Left ventricle myocardium inferior (tissue), 1 donor: ENCODE data around the gene UNC80. TPM values are rescaled to one million over a fixed set of nuclear protein-coding genes. Genes with fewer than 3 reads are reported as not detected.

Experiments used
- DNase-seq: peaks from one replicate; pipeline ENCODE4 v3.0.0-alpha.2; 2020
- H3K27ac ChIP-seq: fragments of 200-600 bp; replicated peaks from 2 replicates; pipeline ENCODE4 v1.8.0; 2021
- H3K27me3 ChIP-seq: fragments of 200-600 bp; 2 replicates; pipeline ENCODE4 v1.8.0; 2021; ENCODE audit warnings: low read depth
- H3K36me3 ChIP-seq: fragments of 200-600 bp; 2 replicates; pipeline ENCODE4 v1.8.0; 2021
- H3K4me1 ChIP-seq: fragments of 200-600 bp; 2 replicates; pipeline ENCODE4 v1.8.0; 2021
- H3K4me3 ChIP-seq: fragments of 200-600 bp; 2 replicates; pipeline ENCODE4 v1.8.0; 2021; ENCODE audit warnings: mild to moderate bottlenecking, moderate library complexity
- H3K9me3 ChIP-seq: fragments of 200-600 bp; replicated peaks from 2 replicates; pipeline ENCODE4 v1.8.0; 2021
- CTCF ChIP-seq: fragments of 200-600 bp; IDR thresholded peaks from 2 replicates; pipeline ENCODE4 v1.8.0; 2021; ENCODE audit warnings: antibody characterized with exemption, mild to moderate bottlenecking, borderline replicate concordance
- intact Hi-C: fragments of 100-400 bp; cut with micrococcal nuclease; formaldehyde crosslinking; loops from one replicate; pipeline ENCODE4 v1.11.0; 2022
- total RNA-seq: library from RNA; stranded (reverse); fragmentation: NEBNext Ultra II Directional; extraction: Animal tissue kit (Norgen Biotek cat#: 25700); gene quantifications from one replicate; pipeline ENCODE4 v1.2.1, GENCODE V29; 2021
- donor health status: DM: no; HTN: yes; CAD: no; lungs with severe emphysema.

Gene UNC80
- total RNA-seq, 1 donor from 2014 or later: 0.03 TPM

DNA sequence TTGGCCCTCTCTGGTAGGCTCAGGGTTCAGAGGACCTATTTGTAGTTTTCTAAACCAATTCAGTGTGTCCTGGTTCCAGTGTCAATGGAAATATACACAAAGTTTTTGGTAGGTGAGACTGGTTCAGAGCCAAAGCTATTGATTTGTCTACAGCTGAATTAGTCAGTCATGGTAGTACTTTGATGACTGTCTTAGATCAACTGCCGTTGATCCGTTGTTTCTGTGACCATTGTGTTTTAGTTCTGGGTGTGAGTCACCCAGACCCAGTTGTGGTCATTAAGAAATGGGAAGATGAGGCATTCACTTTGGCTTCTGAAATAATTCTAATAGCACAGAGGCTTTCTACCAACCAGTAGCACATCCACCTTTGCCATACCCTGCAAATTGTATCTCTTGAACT, 214.8 kb downstream of the UNC80 start:
- Histone ChIP-seq H3K4me1 (no peaks in the 10 kb centered on the region), H3K27ac (no peak overlapping the region), H3K9me3 (no peaks in the 10 kb centered on the region), H3K27me3 (peaks cover 5% of the 10 kb centered on the region), H3K4me3 (no peak overlapping the region), H3K36me3 (no peaks in the 10 kb centered on the region)
- TF ChIP-seq CTCF: no peak
- DNase-seq: no peak
- intact Hi-C loops: no loop called here

DNA sequence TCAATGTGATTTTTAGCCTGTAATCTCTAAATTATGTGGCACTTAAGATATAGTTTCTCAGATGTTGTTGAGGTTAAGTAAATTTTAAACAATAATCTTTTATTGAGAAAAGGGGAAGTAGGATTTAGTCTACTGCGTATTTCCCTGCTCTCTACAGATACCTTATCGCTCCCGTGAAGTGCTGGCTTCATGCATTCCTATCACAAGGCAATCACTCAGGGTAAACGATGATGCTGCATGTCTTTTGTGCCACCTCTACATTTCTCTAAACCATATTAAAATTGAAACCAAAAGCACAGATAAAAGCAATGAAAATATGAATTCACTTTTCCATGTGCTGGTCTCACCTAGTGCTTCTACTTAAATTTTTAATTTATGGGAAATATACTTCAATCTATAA, 216.4 kb downstream of the UNC80 start:
- intact Hi-C loops: no loop called here
- H3K9me3 ChIP-seq: no peaks in the 10 kb centered on the region
- peaks cover 5% of the 10 kb centered on the region for H3K27me3 ChIP-seq

DNA sequence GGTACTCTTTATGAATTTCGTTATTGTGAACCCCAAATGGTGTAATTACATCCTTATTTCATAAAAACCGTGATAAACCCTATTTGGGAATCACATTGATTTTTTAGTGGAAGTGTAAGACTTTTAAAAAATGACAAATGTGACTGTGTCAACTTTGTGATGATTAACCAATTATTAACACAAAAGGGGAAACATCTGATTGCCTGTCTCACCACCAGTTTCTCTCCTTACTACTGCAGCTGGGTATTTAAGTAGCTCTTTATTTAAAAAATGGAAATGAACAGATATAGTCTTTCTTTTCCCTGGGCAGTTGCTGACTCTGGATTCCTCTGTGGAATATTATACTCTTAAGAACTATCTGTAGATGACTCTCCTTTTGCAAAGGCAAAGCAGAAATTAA, 219.2 kb downstream of the UNC80 start:
- intact Hi-C loops: no loop called here
- H3K36me3 ChIP-seq: no peaks in the 10 kb centered on the region
- no peak overlapping the region for H3K27ac ChIP-seq
- DNase-seq: no peak
- no peak for TF ChIP-seq CTCF
- H3K4me1 ChIP-seq: no peaks in the 10 kb centered on the region
- H3K27me3 ChIP-seq: peaks cover 5% of the 10 kb centered on the region
- no peak overlapping the region for H3K4me3 ChIP-seq
- no peaks in the 10 kb centered on the region for H3K9me3 ChIP-seq

More for the DNA sequence above, 216.4 kb downstream of the UNC80 start:
- Histone ChIP-seq H3K36me3 (no peaks in the 10 kb centered on the region), H3K27ac (no peak overlapping the region), H3K4me3 (no peak overlapping the region), H3K4me1 (no peaks in the 10 kb centered on the region)
- TF ChIP-seq CTCF: no peak
- DNase-seq: no peak

DNA sequence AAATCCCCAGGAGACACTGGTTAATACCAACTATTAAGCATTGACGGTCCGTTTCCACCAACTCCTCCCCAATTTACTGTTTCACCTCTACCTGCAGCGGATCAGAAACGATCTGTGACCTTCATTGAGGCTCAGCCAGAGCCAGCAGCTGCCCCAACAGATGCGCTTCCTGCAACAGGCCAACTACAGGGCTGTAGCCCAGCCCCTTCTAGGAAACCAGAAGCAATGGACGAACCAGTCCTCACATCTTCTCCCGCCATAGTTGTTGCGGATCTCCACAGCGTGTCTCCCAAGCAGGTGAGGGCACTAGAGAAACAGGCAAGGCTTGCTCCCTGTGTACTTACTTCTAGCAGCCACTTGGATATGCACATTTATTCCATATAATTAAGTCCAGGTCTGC, 222.3 kb downstream of the UNC80 start:
- H3K27ac ChIP-seq: no peak overlapping the region
- no peaks in the 10 kb centered on the region for H3K27me3 ChIP-seq
- no peaks in the 10 kb centered on the region for H3K9me3 ChIP-seq
- H3K4me1 ChIP-seq: no peaks in the 10 kb centered on the region
- no peak overlapping the region for H3K4me3 ChIP-seq
- no peak for DNase-seq
- TF ChIP-seq CTCF: no peak
- H3K36me3 ChIP-seq: no peaks in the 10 kb centered on the region
- intact Hi-C loops: no loop called here

- no peak for TF ChIP-seq CTCF
- intact Hi-C loops: no loop called here
- no peak overlapping the region for H3K27ac ChIP-seq
- H3K4me3 ChIP-seq: no peak overlapping the region
- no peaks in the 10 kb centered on the region for H3K36me3 ChIP-seq
- peaks cover 18% of the 10 kb centered on the region for H3K4me1 ChIP-seq
- H3K9me3 ChIP-seq: no peaks in the 10 kb centered on the region
- DNase-seq: no peak
- no peaks in the 10 kb centered on the region for H3K27me3 ChIP-seq
Measured at GRCh38 chr2:209998596-209998995, 227.0 kb downstream of the UNC80 start.
